Ovary (tissue), 9 donors: Measurements from ENCODE around the gene DNAJB4. TPM values are rescaled to one million over a fixed set of nuclear protein-coding genes. Genes with fewer than 3 reads are reported as not detected.

Source experiments
- DNase-seq, 5 donors: peaks; one replicate each; pipeline ENCODE4 v3.0.0-alpha.2; 2019 to 2020
- H3K27ac ChIP-seq, 2 donors: fragments of 200-600 bp; one replicate each; pipeline versions ENCODE4 v1.5.1 to v1.8.0; 2019 to 2022
- H3K27me3 ChIP-seq: fragments of 200-600 bp; one replicate; pipeline ENCODE4 v1.8.0; 2022
- H3K36me3 ChIP-seq: fragments of 200-600 bp; sonication (generic); one replicate; pipeline ENCODE4 v1.5.1; 2019
- H3K4me1 ChIP-seq: one replicate; pipeline ENCODE4 v1.8.1; 2013; ENCODE audit warnings: mild to moderate bottlenecking, moderate library complexity; ENCODE audit not compliant: insufficient read depth
- H3K4me3 ChIP-seq: fragments of 200-600 bp; sonication (generic); one replicate; pipeline ENCODE4 v1.5.1; 2017
- H3K9me3 ChIP-seq, 2 donors: fragments of 200-600 bp in 1 of 2; sonication (generic) in 1 of 2; one replicate each; pipeline versions ENCODE4 v1.5.1 to v1.8.1; 2013 to 2019; ENCODE audit warnings: mild to moderate bottlenecking in 1 of 2, moderate library complexity in 1 of 2
- EP300 ChIP-seq: sonication (generic); formaldehyde crosslinking; IDR thresholded peaks from one replicate; pipeline ENCODE4 v1.6.1; 2017; ENCODE audit warnings: antibody characterized with exemption
- POLR2A ChIP-seq: fragments of 450-650 bp; IDR thresholded peaks from one replicate; pipeline ENCODE4 v1.6.1; 2017; ENCODE audit warnings: antibody characterized with exemption, mild to moderate bottlenecking, moderate library complexity
- WGBS, 3 donors: extraction: QIAGEN DNeasy Blood & Tissue Kit in 1 of 3; methylation state at CpG; one replicate each; pipeline versions ENCODE4 v1.1.5 to v1.1.7; 2013 to 2017; 5-methylcytosine and 5-hydroxymethylcytosine counted together
- intact Hi-C, 4 donors: fragments of 100-400 bp; cut with DNase I; formaldehyde crosslinking; loops; one replicate each; pipeline versions ENCODE4 v1.11.0 to v1.15.1; 2022 to 2023
- polyA plus RNA-seq, 2 donors: library from polyadenylated mRNA; stranded (reverse); fragments of 200-250 nt in 1 of 2; fragments of 350-450 nt in 1 of 2; fragmentation: Illumina TruSeq in 1 of 2; extraction: RNeasy Lipid Tissue Mini Kit (QIAGEN cat#74804) in 1 of 2; gene quantifications; one replicate each; pipeline ENCODE4 v1.2.3, GENCODE V29; 2013 to 2014
- total RNA-seq, 7 donors: library from RNA; depleted of rRNA in 2 of 7; stranded (reverse); fragments of >200 nt in 2 of 7; fragmentation: NEBNext Ultra II Directional in 3 of 7; extraction: Animal tissue kit (Norgen Biotek cat#: 25700) in 3 of 7; gene quantifications; one replicate each; pipeline versions ENCODE4 v1.1.0 to v1.2.4, GENCODE V29; 2016 to 2023
- TF ChIP-seq, protein P1 (sequence below), 3 donors: fragments of 450-650 bp in 2 of 3; fragments of 200-600 bp in 1 of 3; IDR thresholded peaks; one replicate each; pipeline versions ENCODE4 v1.5.1 to v1.8.0; 2016 to 2022; ENCODE audit warnings: antibody characterized with exemption in 3 of 3, mild to moderate bottlenecking in 1 of 3
- donor health status: DM: no; HTN: no; CAD: no; lungs with moderate emphysema.
- donor health status: DM: no; HTN: no; CAD: no.
- donor health status: Bipolar disorder and iron deficiency.
- donor health status: DM: yes; HTN: yes; CAD: no.
- donor health status: DM: no; HTN: no; CAD: no.
- donor health status: DM: yes; HTN: yes; CAD: no.

DNAJB4 gene
- total and polyA plus RNA-seq, 9 donors: 18.7 to 48.6 (median 23.8) TPM

DNA sequence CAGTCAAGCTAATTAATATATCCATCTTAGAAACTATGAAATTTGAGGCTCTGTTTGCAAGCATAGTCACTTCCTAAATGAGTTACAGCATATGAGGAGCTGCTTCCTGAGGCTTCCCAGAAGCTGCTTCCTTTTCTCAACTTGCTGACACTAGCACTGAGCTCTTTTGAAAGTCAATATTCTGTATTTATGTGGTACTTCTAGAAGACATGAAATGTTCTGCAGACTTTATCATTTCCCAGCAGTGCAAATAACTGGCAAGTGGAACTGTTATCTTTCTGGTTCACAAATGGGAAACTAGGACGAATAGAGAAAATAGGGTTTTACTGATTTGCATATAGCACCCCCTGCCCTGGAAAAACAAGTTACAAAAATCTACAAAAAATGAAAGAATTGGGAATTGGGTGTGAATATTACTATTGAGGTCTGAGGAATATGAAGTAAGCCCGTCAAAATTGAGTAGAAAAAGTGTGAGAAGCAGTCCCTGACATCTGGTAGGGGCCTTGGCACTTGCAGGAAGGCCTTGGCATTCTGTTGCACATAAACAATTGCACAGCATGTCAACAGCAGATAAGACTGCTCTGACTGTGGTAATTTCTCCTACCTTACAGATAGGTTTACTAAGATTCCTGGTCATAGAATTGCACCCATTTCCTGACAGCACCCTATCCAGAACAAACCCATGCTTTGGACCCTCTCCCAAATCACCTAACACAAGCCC lies 48.1 kb downstream of the DNAJB4 start:
- Histone ChIP-seq H3K27me3 (no peaks in the 10 kb centered on the region), H3K4me3 (no peak overlapping the region), H3K9me3 (no peaks in the 10 kb centered on the region), H3K36me3 (no peaks in the 10 kb centered on the region), H3K27ac (no peak overlapping the region), H3K4me1 (no peaks in the 10 kb centered on the region)
- intact Hi-C loops: no loop called here
- WGBS, 3 donors: 55 to 64% (median 58%) methylated on average over 2 of the region's 2 CpGs
- DNase-seq: no peak
- TF ChIP-seq POLR2A: no peak
- TF ChIP-seq, protein P1, sequence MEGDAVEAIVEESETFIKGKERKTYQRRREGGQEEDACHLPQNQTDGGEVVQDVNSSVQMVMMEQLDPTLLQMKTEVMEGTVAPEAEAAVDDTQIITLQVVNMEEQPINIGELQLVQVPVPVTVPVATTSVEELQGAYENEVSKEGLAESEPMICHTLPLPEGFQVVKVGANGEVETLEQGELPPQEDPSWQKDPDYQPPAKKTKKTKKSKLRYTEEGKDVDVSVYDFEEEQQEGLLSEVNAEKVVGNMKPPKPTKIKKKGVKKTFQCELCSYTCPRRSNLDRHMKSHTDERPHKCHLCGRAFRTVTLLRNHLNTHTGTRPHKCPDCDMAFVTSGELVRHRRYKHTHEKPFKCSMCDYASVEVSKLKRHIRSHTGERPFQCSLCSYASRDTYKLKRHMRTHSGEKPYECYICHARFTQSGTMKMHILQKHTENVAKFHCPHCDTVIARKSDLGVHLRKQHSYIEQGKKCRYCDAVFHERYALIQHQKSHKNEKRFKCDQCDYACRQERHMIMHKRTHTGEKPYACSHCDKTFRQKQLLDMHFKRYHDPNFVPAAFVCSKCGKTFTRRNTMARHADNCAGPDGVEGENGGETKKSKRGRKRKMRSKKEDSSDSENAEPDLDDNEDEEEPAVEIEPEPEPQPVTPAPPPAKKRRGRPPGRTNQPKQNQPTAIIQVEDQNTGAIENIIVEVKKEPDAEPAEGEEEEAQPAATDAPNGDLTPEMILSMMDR (IDR thresholded peaks at IDR 0.05): no peak
- no peak for TF ChIP-seq EP300

DNA sequence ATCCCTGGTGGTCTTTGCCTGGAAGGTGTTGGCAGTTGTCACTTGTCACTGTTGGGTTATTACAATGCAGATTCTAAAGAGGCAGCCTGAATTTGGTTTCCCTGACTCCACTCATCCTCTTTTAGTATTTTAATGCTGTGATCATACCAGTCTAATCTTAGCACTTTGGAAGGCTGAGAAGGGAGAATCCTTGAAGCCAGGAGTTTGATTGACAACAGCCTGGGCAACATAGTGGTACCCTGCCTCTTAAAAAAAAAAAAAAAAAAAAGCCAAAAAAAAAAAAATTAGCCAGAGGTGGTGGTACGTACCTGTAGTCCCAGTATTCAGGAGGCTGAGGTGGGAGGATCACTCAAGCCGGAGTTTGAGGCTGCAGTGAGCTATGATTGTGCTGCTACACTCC lies 48.8 kb downstream of the DNAJB4 start:
- no peaks in the 10 kb centered on the region for H3K36me3 ChIP-seq
- H3K27ac ChIP-seq: no peak overlapping the region
- H3K9me3 ChIP-seq: no peaks in the 10 kb centered on the region
- H3K27me3 ChIP-seq: no peaks in the 10 kb centered on the region
- TF ChIP-seq, protein P1 (IDR thresholded peaks at IDR 0.05): no peak
- TF ChIP-seq POLR2A (no peak), EP300 (no peak)
- H3K4me3 ChIP-seq: no peak overlapping the region
- WGBS, 3 donors: 89 to 99% (median 95%) methylated on average over 2 of the region's 2 CpGs
- no peak for DNase-seq
- intact Hi-C loops: no loop called here
- H3K4me1 ChIP-seq: no peaks in the 10 kb centered on the region

DNA sequence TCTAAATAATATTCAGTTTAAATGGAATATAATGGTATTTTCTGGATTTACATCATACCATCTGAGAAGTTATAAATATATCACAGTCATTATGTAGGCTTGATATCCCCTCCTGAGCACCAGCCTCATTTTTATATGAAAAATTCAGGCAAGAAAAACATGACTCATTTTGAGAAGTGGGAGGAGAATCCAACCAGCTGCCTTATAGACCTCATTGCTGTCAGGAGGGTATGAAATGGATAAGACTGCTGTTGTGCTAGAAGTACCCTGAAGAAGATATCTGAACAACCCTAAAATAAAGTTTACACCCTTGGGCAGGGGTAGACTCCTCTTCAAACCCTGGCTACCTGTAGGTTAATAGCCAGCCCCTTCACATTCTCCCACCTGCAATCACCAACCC lies 49.8 kb downstream of the DNAJB4 start:
- H3K4me1 ChIP-seq: no peaks in the 10 kb centered on the region
- no peak for TF ChIP-seq EP300
- TF ChIP-seq POLR2A: no peak
- TF ChIP-seq, protein P1 (IDR thresholded peaks at IDR 0.05): no peak
- H3K4me3 ChIP-seq: no peak overlapping the region
- H3K27ac ChIP-seq: no peak overlapping the region
- no peak for DNase-seq
- H3K27me3 ChIP-seq: no peaks in the 10 kb centered on the region
- intact Hi-C loops: no loop called here
- no peaks in the 10 kb centered on the region for H3K36me3 ChIP-seq
- H3K9me3 ChIP-seq: no peaks in the 10 kb centered on the region

DNA sequence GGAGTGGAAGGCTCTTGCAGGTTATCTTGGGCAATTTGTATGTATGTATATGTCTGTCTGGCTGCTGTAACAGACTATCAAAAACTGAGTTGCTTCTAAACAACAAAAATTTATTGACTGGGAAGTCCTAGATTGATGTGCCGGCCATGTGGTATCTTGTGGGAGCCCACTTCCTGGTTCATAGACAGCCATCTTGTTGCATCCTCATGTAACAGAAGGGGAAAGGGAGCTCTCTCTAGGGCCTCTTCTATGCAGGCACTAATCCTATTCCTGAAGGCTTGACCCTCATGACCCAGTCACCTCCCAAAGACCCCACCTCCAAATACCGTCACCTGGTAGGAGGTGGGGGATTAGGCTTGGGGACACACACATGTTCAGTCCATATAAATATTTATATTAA lies 50.2 kb downstream of the DNAJB4 start:
- Histone ChIP-seq H3K9me3 (no peaks in the 10 kb centered on the region), H3K4me3 (no peak overlapping the region), H3K27me3 (no peaks in the 10 kb centered on the region), H3K4me1 (no peaks in the 10 kb centered on the region), H3K36me3 (no peaks in the 10 kb centered on the region), H3K27ac (no peak overlapping the region)
- no peak for DNase-seq
- 49 to 50% (median 50%) methylated on average over 2 of the region's 2 CpGs for WGBS, 3 donors
- TF ChIP-seq, protein P1 (IDR thresholded peaks at IDR 0.05): no peak
- no peak for TF ChIP-seq EP300
- TF ChIP-seq POLR2A: no peak
- intact Hi-C loops: no loop called here
